ENCODE data around the gene HTT. TPM values are rescaled to one million over a fixed set of nuclear protein-coding genes. Genes with fewer than 3 reads are reported as not detected.

HTT gene
- total and polyA plus RNA-seq, 2 of the 13 experiments (the other 11 are each of a cell fraction or from before 2014, with no cell fraction given), result 17.5 to 19.5 TPM

GRCh38 chr4:3286335-3287175 is 212.1 kb downstream of the HTT start (continued):
- TF ChIP-seq PRDM4 (CRISPR knock-in tag; IDR thresholded peaks at IDR 0.05; ENCODE audit: borderline replicate concordance), result no peak
- TF ChIP-seq RNF219 (CRISPR knock-in tag; IDR thresholded peaks at IDR 0.05), result no peak
- no peak for TF ChIP-seq ZNF264 (CRISPR knock-in tag; IDR thresholded peaks at IDR 0.05)
- TF ChIP-seq HNF4A (CRISPR knock-in tag; IDR thresholded peaks at IDR 0.05), result 0 out of 2 replicates have a peak, but pooled peaks have one; percentile 7
- no peak for TF ChIP-seq TFDP1 (CRISPR knock-in tag; IDR thresholded peaks at IDR 0.05; ENCODE audit: borderline replicate concordance)
- TF ChIP-seq JDP2 (CRISPR knock-in tag; IDR thresholded peaks at IDR 0.05; ENCODE audit: borderline replicate concordance), result no peak
- no peak for TF ChIP-seq SMARCC2 (IDR thresholded peaks at IDR 0.05)
- no peak for TF ChIP-seq ZNF20 (CRISPR knock-in tag; IDR thresholded peaks at IDR 0.05)
- 0 out of 2 replicates have a peak, but pooled peaks have one; percentile 41 for TF ChIP-seq CAMTA2 (CRISPR knock-in tag; IDR thresholded peaks at IDR 0.05; ENCODE audit: borderline replicate concordance)
- no peak for TF ChIP-seq SRSF9 (IDR thresholded peaks at IDR 0.05; ENCODE audit: borderline replicate concordance, insufficient read depth, low read depth, low read length, poor library complexity, severe bottlenecking)
- TF ChIP-seq BCLAF1 (IDR thresholded peaks at IDR 0.05), result no peak
- no peak for TF ChIP-seq ZNF343 (CRISPR knock-in tag; IDR thresholded peaks at IDR 0.05)
- no peak for TF ChIP-seq ARID2 (CRISPR knock-in tag; IDR thresholded peaks at IDR 0.05; ENCODE audit: borderline replicate concordance)
- no peak for TF ChIP-seq ZMYM2 (CRISPR knock-in tag; IDR thresholded peaks at IDR 0.05)
- no peak for TF ChIP-seq NR2C2 (CRISPR knock-in tag; IDR thresholded peaks at IDR 0.05; ENCODE audit: borderline replicate concordance)
- TF ChIP-seq SP4 (CRISPR knock-in tag; IDR thresholded peaks at IDR 0.05), result no peak
- no peak for TF ChIP-seq GPBP1L1 (CRISPR knock-in tag; IDR thresholded peaks at IDR 0.05)

All from HepG2 (cell line).